H1 (cell line): ENCODE measurements around the gene ANKRD31.

ENCODE experiments used
- BCL11A ChIP-seq, 2 experiments: IDR thresholded peaks; one replicate each; pipeline ENCODE4 v1.6.1; 2011; ENCODE audit warnings: low read depth in 2 of 2, low read length in 2 of 2, mild to moderate bottlenecking in 2 of 2
- CTCF ChIP-seq, 3 experiments: IDR thresholded peaks; 1 replicate in 2 of 3; 2 replicates in 1 of 3; pipeline versions ENCODE4 v1.5.1 to v1.6.1; 2011; ENCODE audit warnings: low read length in 3 of 3, mild to moderate bottlenecking in 3 of 3, inconsistent platforms in 2 of 3, low read depth in 1 of 3, moderate library complexity in 1 of 3; ENCODE audit not compliant: insufficient read depth in 1 of 3; ENCODE audit errors: control extremely low read depth in 1 of 3
- TAF1 ChIP-seq: IDR thresholded peaks from 2 replicates; pipeline ENCODE4 v1.6.1; 2011; ENCODE audit warnings: mild to moderate bottlenecking, low read depth, low read length
- YY1 ChIP-seq: IDR thresholded peaks from 2 replicates; pipeline ENCODE4 v1.6.1; 2011; ENCODE audit warnings: low read depth, mild to moderate bottlenecking, low read length

DNA sequence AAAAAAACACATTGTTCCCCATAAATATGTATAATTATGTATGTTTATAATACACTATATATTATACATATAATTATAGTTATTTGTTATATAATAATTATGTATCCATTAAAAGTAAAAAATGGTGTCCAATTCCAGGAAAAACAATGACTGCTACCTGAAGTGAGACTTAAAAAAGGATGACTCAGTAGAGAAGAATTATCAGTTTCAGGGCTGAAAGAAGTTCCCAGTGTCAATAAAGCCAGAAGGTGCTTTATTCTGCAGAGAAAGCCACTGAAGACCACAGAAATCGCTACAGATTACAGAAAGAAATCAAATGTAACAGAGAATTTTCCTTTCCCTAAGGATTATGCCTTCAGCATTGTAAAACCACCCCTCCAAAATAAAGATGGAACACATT, 50.9 kb downstream of the ANKRD31 start:
- TF ChIP-seq TAF1: no peak
- no peak for TF ChIP-seq BCL11A (IDR thresholded peaks at IDR 0.05; ENCODE audit: low read depth in 2 of 2, low read length in 2 of 2)
- TF ChIP-seq YY1: no peak
- TF ChIP-seq CTCF (IDR thresholded peaks at IDR 0.05; ENCODE audit: control extremely low read depth in 1 of 3, insufficient read depth in 1 of 3, low read depth in 1 of 3, low read length in 3 of 3): no peak
